ENCODE data around the gene AGPAT1.
"Not testable (repeated sequence)": the region's sequence is repeated elsewhere in the genome, so short reads cannot be mapped to it uniquely, and the experiment has no call there.

AGPAT1 gene

DNA sequence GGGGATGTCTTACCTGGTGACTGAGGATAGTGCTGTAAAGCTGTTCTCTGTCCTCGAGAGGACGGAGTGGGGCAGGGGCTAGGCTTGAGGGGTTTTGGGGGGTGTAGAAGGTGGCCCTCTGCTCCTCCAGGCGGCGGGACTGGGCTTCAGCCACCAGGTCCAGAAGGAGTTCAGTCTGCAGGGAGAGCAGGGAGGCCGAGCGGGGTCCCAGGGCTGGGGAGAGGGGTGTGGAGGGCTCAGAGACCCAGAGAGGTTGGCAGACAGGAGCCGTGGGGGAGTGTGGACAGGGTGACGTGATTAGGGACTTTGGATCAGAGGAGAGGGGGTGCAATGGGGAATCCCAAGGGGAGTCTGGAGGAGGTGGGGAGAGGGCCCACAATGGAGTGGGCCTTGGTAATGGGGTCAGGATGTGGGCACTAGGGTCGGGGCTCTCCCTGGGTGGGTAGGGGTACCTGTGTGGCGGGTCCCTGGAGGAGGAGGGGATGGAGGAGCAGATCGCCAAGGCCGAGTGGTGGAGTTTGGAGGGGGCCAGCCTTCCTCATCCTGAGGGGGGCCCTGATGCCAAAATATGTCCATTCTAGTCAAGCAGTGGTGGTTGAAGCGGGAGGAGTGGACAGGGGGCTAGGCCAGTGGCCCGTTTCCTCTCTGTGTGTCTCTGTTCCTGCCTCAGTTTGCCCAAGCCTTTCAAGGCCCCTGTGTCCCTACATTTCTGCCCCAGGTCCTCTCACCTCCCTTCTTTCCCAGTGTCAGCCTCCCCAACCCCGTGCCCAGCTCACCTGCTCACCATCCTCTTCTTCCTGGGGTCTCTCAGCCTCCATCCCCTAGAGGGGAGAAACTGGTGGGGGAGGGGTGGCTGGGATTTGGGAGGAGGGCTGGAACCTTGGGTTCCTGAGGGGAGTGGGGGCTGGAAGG is 16.1 kb upstream of the AGPAT1 start:
- no peak for DNase-seq (ENCODE audit: low spot score)
- TF ChIP-seq, protein P1, sequence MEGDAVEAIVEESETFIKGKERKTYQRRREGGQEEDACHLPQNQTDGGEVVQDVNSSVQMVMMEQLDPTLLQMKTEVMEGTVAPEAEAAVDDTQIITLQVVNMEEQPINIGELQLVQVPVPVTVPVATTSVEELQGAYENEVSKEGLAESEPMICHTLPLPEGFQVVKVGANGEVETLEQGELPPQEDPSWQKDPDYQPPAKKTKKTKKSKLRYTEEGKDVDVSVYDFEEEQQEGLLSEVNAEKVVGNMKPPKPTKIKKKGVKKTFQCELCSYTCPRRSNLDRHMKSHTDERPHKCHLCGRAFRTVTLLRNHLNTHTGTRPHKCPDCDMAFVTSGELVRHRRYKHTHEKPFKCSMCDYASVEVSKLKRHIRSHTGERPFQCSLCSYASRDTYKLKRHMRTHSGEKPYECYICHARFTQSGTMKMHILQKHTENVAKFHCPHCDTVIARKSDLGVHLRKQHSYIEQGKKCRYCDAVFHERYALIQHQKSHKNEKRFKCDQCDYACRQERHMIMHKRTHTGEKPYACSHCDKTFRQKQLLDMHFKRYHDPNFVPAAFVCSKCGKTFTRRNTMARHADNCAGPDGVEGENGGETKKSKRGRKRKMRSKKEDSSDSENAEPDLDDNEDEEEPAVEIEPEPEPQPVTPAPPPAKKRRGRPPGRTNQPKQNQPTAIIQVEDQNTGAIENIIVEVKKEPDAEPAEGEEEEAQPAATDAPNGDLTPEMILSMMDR (IDR thresholded peaks at IDR 0.05; ENCODE audit: extremely low read depth, missing control alignments), result no peak

DNA sequence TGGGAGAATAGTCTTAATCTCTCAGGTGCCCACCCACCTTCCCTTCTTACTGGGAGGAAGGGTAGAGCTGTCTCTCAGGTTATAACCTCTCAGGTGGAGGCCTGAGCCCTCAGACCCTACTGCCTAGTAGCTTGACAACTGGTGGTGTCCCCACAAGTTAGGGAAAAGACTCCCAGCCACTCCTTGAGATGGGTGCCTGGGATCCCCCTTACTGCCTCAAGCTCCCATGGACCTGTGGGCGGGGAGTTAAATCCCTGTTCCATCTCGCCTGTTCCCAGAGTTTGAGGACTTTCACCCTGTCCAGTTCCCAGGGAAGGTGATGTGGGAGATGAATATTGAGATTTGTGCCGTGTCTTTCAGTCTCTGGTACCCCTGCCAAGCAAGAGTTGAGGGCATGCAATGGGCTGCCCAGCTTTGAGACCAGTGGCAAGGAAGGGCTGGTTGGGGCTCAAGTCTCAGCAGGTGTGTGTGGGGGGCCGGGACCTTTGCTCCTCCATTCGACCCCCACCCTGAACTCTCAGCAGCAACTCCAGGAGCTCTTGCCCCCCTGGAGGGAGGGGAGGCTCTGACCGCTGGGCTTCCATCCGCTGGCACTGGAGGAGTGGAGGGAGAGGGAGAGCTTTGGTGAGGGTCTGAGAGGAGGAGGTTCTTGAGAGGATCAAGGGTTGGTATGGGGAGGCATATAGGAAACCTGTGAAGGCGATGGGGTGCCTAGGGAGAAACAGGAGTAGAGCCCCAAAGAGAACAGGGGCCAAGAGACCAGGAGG is 15.2 kb upstream of the AGPAT1 start:
- TF ChIP-seq, protein P1 (IDR thresholded peaks at IDR 0.05; ENCODE audit: extremely low read depth, missing control alignments), result no peak
- DNase-seq (ENCODE audit: low spot score), result no peak

DNA sequence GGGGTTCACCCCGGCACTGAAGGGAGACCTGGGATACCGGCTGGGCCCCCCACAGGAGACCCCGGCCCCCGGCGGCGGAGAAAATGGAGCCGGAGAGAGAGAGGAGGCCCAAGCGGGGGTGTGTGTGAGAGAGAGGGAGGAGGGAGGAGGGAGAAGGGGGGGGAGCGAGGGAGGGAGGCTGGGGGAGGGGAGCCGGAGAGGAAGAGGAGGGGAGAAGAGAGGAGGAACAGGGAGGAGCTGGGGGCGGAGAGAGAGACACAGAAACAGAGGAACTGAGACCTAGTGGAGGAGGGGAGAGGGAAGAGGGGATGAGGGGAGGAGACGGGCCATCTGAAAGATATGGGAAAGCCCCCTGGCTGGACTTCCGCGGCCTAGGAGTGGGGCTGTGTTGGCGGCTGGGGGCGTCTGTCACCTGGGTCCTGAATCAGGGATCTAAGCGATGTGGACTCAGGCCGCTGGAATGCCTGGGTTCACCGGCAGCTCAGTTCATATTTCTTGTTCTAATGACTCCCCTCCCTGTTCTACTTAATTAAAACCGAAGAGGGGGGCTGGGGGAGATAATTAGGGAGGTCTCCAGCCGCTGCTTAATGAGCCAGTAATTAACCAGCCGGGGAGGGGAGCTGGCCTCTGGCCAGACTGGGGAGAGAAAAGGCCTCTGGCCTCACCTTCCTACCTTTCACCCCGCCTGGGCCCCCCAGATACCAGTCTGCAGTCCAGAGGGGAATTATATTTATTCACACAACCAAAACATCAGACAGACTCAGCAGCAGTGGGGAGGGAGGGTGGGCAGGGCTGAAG is 14.4 kb upstream of the AGPAT1 start, which contains the start of gene PBX2:
Gene PBX2 (minus strand): TSS at position 149 of the 798 bp plus-strand sequence. CDS start 287 bp downstream, outside the sequence.
- TF ChIP-seq, protein P1 (IDR thresholded peaks at IDR 0.05; ENCODE audit: extremely low read depth, missing control alignments), result no peak
- peak; percentile 89 for DNase-seq (ENCODE audit: low spot score)

DNA sequence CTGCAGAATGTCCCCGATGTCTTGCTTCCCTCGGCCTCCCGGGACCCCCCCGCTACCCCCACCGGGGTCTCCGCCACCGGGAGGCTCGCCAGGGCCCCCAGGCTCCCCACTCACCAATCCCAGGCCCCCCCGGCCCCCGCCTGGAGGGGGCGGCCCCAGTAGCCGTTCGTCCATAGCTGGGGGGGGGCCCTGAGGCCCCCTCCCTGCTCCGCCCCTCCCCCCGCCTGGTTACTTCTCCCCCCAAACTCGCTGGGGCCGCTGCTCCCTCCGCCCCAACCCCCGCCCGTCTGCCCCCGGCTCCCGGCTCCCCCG is 13.8 kb upstream of the AGPAT1 start:
- no peak for DNase-seq (ENCODE audit: low spot score)
- TF ChIP-seq, protein P1 (IDR thresholded peaks at IDR 0.05; ENCODE audit: extremely low read depth, missing control alignments), result no peak

DNA sequence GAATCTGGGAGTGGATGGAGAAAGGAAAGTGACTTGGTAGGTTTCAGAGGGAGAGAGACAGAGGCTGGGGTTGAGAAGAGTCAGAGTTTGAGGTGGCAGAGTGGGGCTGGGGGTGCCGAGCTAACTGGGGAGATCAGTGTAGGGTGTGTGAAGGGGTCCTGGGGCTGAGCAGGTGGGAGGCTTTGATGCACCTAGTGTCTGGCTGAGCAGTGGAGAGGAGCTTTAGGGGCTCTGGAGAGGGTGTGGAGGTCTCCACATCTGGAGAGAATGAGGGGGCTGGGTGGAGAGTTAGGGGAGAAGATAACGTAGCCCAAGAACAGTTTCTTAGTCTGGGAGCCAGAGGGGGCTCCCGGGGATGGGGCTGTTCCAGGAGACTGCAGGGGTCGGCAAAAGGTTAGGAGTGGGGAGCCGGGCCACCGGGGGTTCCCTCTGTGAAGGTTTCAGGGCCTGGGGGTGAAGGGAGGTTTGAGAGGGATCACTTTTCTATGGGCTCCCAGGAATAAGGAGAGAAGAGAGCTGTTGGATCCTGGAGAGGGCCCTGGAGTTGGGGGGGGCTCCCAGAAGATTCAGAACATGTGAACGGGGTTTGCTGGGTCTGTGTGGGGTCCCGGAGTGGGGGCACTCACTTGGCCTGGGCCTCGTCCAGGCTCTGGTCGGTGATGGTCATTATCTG is 13.3 kb upstream of the AGPAT1 start:
- TF ChIP-seq, protein P1 (IDR thresholded peaks at IDR 0.05; ENCODE audit: extremely low read depth, missing control alignments), result no peak

DNA sequence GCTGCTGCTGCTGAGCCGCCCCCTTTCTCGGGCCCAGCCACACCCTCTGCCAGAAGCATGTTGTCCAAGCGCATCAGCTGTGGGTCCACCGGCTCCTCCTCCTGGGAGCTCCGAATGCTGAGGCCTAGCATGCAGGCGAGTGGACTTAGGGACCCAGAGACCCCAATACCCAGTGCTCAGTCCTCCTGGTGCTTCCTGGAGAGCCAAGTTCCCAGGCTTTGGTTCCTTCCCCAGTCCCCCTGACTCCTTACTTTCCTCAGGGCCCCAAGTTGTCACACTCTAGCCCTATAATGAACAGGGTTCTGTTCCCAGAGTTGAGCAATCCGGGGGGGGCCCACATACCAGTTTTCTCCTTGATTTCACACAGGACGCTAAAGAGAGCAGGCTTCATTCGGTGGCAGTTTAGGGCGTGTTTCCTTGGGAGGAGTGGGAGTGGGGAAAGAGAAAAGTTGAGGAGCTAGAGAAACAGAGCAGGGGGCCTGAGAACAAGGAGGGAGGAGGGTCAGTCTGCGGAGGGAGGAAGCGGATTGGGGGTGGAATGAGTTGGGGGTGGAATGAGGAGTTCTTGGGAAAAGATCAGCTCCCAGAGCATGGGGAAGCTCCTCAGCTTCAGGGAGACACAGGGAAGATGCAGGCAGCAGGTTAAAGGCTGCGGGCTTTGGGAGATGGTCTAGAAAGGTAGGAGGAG is 12.6 kb upstream of the AGPAT1 start:
- TF ChIP-seq, protein P1 (IDR thresholded peaks at IDR 0.05; ENCODE audit: extremely low read depth, missing control alignments), result no peak
- DNase-seq (ENCODE audit: low spot score), result no peak

More for the DNA sequence above, 13.3 kb upstream of the AGPAT1 start:
- DNase-seq (ENCODE audit: low spot score), result no peak

DNA sequence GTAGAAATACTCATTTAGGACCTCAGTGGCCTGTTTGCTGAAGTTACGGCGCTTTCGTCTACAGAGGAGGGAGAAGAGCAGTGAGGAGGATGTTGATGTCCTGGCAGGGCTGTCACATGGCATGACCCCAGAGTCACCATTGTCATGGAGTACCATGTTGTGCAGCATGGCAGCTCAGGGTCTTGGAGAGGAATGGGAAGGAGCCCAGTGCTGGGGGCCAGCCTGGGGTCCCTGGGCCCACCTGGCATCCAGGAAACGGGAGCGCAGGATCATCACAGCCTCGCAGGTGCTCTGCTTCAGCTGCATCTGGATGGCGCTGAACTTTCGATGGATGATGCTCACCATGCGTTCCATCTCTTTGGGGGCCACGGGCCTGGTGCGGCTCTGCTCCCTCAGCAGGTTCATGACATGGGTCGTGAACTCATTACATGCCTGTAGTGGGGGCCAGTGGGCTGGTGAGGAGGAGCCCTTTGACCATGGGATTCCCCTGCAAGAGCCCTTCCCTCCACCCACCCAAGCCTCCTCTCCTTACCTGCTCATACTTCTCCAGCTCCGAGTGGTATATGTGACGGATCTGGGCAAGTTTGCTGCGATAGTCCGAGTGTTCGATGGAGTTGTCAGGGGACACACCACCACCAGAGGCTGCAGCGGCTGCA is 12.0 kb upstream of the AGPAT1 start:
- DNase-seq (ENCODE audit: low spot score), result not testable (repeated sequence)

Data from GM20000 (cell line).